OCI-LY7 (cell line): ENCODE results near the gene CFAP298.

Experiments
- CTCF ChIP-seq: fragments of 200-600 bp; sonication (generic); conservative IDR thresholded peaks from 2 replicates; pipeline ENCODE4 v1.5.1; 2014; ENCODE audit warnings: mild to moderate bottlenecking, antibody characterized with exemption, low read length, moderate library complexity, mixed read lengths
- EZH2phosphoT487 ChIP-seq: fragments of 200-600 bp; sonication (generic); IDR thresholded peaks from 2 replicates; pipeline ENCODE4 v1.6.1; 2018; ENCODE audit warnings: low read depth, borderline replicate concordance, mild to moderate bottlenecking, mixed run types, antibody characterized with exemption, low read length, moderate library complexity, mixed read lengths

- TF ChIP-seq CTCF: no peak
- no peak for TF ChIP-seq EZH2phosphoT487
Observed at GRCh38 chr21:32560896-32561295, 51.3 kb downstream of the CFAP298 start.
